ENCODE results near the gene CASKIN2. TPM values are rescaled to one million over a fixed set of nuclear protein-coding genes. Genes with fewer than 3 reads are reported as not detected.

Gene CASKIN2
- total RNA-seq, 1 donor from 2014 or later: 34.3 TPM

DNA sequence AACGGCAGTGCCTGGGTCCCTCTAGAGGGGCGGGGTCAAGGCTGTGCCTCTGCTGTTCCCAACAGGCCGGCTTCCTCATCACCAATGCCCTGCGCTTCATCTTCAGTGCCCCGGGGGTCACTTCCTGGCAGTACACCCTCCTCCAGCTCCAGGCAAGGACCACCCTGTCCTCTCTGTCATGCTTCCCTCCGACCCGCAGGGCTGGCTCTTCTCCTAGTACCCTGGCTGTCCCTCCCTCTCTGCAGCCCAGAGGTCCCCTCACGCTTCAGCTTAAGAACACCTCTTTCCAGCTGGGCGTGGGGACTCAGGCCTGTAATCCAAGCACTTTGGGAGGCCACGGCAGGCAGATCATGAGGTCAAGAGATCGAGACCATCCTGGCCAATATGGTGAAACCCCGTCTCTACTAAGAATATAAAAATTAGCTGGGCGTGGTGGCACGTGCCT lies 25.8 kb downstream of the CASKIN2 start:
- no peaks in the 10 kb centered on the region for H3K9me3 ChIP-seq (replicated peaks)
- no peak for DNase-seq
- peaks cover 63% of the 10 kb centered on the region for H3K4me1 ChIP-seq
- intact Hi-C loops (cut with micrococcal nuclease): no loop called here
- TF ChIP-seq, protein P1, sequence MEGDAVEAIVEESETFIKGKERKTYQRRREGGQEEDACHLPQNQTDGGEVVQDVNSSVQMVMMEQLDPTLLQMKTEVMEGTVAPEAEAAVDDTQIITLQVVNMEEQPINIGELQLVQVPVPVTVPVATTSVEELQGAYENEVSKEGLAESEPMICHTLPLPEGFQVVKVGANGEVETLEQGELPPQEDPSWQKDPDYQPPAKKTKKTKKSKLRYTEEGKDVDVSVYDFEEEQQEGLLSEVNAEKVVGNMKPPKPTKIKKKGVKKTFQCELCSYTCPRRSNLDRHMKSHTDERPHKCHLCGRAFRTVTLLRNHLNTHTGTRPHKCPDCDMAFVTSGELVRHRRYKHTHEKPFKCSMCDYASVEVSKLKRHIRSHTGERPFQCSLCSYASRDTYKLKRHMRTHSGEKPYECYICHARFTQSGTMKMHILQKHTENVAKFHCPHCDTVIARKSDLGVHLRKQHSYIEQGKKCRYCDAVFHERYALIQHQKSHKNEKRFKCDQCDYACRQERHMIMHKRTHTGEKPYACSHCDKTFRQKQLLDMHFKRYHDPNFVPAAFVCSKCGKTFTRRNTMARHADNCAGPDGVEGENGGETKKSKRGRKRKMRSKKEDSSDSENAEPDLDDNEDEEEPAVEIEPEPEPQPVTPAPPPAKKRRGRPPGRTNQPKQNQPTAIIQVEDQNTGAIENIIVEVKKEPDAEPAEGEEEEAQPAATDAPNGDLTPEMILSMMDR (IDR thresholded peaks at IDR 0.05; ENCODE audit: borderline replicate concordance): no peak
- H3K4me3 ChIP-seq: no peak overlapping the region
- H3K36me3 ChIP-seq: peaks cover 34% of the 10 kb centered on the region
- no peaks in the 10 kb centered on the region for H3K27me3 ChIP-seq (ENCODE audit: low read depth)
- H3K27ac ChIP-seq (replicated peaks): peak overlapping the region; percentile 56

DNA sequence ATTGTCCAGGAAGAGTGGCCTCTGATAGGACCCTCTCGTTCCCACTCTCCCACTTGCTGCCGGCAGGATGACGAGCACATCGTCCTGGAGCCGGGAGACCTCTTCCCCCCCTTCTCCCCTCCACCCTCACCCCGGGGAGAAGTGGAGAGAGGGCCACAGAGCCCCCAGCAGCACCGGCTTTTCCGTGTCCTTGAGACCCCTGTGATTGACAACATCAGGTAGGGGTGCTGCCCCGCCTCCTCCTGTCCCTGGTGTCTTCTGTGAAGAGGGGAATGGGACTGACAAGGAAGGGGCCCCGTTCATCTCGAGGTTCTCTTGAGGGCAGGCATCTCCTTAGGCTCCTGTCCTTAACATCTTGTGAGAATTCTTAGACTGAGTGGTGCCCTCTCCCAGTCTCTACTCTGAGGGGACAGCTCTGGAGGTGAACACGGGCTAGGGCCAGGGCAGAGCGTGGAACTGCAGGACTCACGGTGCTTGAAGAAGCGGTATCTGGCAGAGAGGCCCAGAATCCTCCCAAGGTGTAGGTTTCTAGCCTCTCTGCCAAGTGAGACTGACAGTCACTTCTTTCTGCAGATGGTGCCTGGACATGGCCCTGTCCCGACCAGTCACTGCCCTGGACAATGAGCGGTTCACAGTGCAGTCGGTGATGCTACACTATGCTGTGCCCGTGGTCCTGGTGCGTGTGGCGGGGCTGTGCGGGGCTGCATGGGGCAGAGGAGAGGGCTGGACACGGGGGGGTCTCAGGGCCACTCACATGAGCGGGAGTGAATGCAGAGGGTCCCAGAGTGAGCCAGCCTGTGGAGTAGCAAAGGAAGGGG lies 26.4 kb downstream of the CASKIN2 start:
- no peak for DNase-seq
- TF ChIP-seq, protein P1 (IDR thresholded peaks at IDR 0.05; ENCODE audit: borderline replicate concordance): no peak
- no peaks in the 10 kb centered on the region for H3K27me3 ChIP-seq (ENCODE audit: low read depth)
- H3K9me3 ChIP-seq (replicated peaks): no peaks in the 10 kb centered on the region
- peaks cover 27% of the 10 kb centered on the region for H3K36me3 ChIP-seq
- H3K4me3 ChIP-seq: no peak overlapping the region
- intact Hi-C loops (cut with micrococcal nuclease): no loop called here
- peaks cover 63% of the 10 kb centered on the region for H3K4me1 ChIP-seq
- H3K27ac ChIP-seq (replicated peaks): peak overlapping the region; percentile 56

DNA sequence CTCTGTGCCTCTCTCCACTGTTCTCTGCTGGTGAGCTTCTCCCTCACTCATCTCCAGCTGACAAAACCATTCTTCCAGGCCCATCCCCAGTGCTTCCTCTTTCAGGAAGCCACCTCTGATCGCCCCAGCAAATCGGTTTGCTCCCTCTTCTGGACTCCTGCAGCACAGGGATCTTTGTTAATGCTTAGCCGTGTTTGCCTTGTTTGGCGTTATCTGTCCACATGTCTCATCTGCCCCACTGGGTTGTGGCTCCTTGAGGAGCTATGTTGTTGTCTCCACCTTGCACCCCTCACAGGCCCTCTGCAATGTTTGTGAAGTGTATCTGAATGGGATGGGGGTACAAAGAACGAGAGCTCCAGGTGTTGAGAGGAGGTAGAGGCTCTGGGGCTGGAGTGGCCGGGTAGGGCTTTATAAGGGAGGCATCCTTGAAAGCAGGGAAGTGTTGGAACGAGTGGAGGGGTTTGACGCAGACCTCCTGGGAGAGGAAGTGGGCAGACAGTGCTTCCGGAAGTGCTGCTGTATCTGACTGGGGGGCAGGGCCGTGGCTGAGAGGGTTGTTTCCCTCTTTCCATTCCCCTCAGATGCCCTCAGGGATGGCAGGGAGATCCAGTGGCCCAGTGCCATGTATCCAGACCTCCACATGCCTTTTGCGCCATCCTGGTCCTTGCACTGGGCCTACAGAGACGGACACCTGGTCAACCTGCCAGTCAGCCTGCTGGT lies 27.8 kb downstream of the CASKIN2 start:
- no peak overlapping the region for H3K4me3 ChIP-seq
- peaks cover 14% of the 10 kb centered on the region for H3K36me3 ChIP-seq
- intact Hi-C loops (cut with micrococcal nuclease): no loop called here
- no peak for DNase-seq
- no peaks in the 10 kb centered on the region for H3K27me3 ChIP-seq (ENCODE audit: low read depth)
- H3K4me1 ChIP-seq: peaks cover 70% of the 10 kb centered on the region
- peak overlapping the region; percentile 67 for H3K27ac ChIP-seq (replicated peaks)
- TF ChIP-seq, protein P1 (IDR thresholded peaks at IDR 0.05; ENCODE audit: borderline replicate concordance): peak; percentile 33
- H3K9me3 ChIP-seq (replicated peaks): no peaks in the 10 kb centered on the region

DNA sequence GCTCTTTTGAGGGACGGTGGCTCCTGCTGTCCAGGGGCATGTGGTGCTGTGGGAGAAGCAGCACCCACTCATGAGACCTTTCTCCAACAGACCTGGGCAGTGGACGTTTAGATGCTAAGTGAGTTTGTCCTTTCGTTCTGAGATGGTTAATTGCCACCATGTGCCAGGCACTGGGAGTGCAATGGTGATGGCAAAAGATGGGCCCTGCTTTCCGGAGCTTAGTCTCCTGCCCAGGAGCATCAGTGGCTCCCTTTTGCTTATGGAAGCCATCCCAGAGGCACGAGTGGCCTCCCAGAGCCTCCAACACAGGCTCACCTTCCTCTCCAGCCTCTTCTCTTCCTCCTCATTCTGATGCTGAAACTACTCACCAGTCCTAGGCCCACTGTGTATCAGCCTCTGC lies 28.4 kb downstream of the CASKIN2 start:
- no peaks in the 10 kb centered on the region for H3K27me3 ChIP-seq (ENCODE audit: low read depth)
- DNase-seq: no peak
- no peak overlapping the region for H3K4me3 ChIP-seq
- TF ChIP-seq, protein P1 (IDR thresholded peaks at IDR 0.05; ENCODE audit: borderline replicate concordance): no peak
- peak overlapping the region; percentile 67 for H3K27ac ChIP-seq (replicated peaks)
- intact Hi-C loops (cut with micrococcal nuclease): no loop called here
- H3K4me1 ChIP-seq: peaks cover 76% of the 10 kb centered on the region
- peaks cover 8% of the 10 kb centered on the region for H3K36me3 ChIP-seq
- H3K9me3 ChIP-seq (replicated peaks): no peaks in the 10 kb centered on the region

DNA sequence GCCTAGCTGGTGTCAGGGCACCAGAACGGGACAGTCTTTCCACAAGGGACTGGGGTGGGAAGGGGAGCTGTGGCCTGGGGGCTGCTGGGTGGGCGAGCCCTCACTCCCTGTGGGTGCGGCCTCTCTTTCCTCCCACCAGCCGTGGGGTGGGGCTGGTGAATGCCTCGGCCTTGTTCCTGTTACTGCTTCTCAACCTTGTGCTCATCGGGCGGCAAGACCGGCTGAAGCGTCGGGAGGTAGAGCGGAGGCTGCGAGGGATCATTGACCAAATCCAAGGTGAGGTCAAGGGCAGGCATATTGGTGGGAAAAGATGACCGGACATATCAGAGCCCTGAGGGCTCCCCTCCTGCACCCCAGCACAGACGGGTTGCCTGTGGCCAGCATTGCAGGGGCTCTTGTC lies 29.2 kb downstream of the CASKIN2 start:
- H3K9me3 ChIP-seq (replicated peaks): no peaks in the 10 kb centered on the region
- intact Hi-C loops (cut with micrococcal nuclease): no loop called here
- no peaks in the 10 kb centered on the region for H3K27me3 ChIP-seq (ENCODE audit: low read depth)
- peak overlapping the region; percentile 67 for H3K27ac ChIP-seq (replicated peaks)
- no peak for DNase-seq
- no peaks in the 10 kb centered on the region for H3K36me3 ChIP-seq
- H3K4me1 ChIP-seq: peaks cover 82% of the 10 kb centered on the region
- H3K4me3 ChIP-seq: no peak overlapping the region
- TF ChIP-seq, protein P1 (IDR thresholded peaks at IDR 0.05; ENCODE audit: borderline replicate concordance): no peak
